WI38 (cell line): Measurements from ENCODE around the gene ZNF398.

Experiments used
- H3K4me3 ChIP-seq: 2 replicates; pipeline ENCODE4 v1.5.1; 2011; ENCODE audit warnings: low read depth, mild to moderate bottlenecking, control low read depth, low read length
- TF ChIP-seq, protein P1 (sequence below): IDR thresholded peaks from 2 replicates; pipeline ENCODE4 v1.5.1; 2012; ENCODE audit warnings: low read depth, mild to moderate bottlenecking, control low read depth, low read length

Gene ZNF398

DNA sequence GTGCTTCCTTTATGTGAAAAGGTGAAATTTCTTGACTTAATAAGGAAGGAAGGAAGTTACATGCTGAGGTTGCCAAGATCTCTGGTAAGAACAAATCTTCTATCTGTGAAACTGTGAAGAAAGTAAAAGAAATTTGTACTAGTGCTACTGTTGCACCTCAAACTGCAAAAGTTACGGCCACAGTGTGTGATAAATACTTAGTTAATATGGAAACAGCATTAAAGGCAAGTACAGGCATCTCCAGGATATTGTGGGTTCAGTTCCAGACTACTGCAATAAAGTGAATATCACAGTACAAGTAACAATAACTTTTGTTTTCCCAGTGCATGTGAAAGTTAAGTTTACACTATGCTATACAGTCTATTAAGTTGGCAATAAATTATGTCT is 25.3 kb downstream of the ZNF398 start:
- TF ChIP-seq, protein P1, sequence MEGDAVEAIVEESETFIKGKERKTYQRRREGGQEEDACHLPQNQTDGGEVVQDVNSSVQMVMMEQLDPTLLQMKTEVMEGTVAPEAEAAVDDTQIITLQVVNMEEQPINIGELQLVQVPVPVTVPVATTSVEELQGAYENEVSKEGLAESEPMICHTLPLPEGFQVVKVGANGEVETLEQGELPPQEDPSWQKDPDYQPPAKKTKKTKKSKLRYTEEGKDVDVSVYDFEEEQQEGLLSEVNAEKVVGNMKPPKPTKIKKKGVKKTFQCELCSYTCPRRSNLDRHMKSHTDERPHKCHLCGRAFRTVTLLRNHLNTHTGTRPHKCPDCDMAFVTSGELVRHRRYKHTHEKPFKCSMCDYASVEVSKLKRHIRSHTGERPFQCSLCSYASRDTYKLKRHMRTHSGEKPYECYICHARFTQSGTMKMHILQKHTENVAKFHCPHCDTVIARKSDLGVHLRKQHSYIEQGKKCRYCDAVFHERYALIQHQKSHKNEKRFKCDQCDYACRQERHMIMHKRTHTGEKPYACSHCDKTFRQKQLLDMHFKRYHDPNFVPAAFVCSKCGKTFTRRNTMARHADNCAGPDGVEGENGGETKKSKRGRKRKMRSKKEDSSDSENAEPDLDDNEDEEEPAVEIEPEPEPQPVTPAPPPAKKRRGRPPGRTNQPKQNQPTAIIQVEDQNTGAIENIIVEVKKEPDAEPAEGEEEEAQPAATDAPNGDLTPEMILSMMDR, result no peak

DNA sequence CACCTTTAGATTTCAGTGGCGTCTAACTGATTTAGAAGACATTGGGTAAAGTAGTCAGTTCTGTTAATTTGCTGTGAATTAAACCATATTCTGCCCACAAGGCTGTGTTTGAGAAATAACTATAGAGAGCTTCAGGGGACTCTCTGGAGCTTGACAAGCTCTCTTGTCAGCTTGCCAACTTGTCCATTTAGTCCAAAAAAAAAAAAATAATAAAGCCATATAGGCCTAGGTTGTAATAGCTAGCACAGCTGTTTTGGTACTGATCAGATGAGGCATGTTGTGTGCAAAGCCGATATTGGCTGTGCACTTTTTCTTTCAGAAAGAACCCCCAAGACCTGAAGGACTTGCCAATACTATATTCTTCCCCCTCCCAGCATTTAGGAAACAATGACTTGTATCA is 27.9 kb downstream of the ZNF398 start:
- no peak overlapping the region for H3K4me3 ChIP-seq
- TF ChIP-seq, protein P1, result no peak

More for the DNA sequence above, 25.3 kb downstream of the ZNF398 start:
- H3K4me3 ChIP-seq, result no peak overlapping the region

DNA sequence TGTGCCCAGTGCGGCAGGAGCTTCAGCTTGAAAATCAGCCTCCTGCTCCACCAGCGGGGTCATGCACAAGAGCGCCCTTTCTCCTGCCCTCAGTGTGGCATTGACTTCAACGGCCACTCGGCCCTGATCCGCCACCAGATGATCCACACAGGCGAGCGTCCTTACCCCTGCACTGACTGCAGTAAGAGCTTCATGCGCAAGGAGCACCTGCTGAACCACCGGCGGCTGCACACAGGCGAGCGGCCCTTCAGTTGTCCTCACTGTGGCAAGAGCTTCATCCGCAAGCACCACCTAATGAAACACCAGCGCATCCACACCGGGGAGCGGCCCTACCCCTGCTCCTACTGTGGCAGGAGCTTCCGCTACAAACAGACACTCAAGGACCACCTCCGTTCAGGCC is 32.0 kb downstream of the ZNF398 start:
- no peak overlapping the region for H3K4me3 ChIP-seq

DNA sequence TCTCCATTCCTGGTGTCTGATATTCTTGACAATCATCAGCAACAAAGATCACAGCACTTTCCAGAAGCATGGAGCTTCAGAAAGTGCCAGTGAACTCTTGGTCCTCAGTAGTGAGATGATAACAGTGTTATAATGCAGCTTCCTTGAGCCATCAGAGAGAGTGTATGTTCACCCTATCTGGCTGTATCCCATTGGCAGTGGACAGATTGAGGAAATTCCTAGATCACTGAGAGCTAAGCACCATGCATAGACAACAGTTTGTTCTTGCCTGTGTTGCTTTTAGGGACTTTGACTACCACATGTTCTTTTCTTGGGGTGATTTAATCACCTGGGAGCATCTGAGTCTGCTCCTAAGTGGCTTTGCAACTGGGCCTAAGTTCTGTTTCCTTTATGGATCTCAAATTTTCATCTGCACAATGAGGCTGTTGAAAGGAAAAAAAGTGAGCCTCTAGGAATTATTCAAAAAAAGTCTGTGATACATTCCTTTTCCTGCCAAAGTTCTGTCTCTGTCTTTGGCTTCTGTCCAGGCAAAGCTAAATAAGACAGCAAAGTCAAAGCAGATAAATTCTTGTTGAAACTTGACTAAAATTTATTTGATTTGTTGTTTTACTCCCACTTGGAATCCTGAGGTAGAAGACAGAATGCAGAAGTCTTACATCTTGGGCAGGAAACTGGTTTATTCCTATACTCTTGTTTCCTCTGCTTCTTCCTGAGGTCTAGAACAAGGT is 33.6 kb downstream of the ZNF398 start:
- H3K4me3 ChIP-seq, result no peak overlapping the region
- TF ChIP-seq, protein P1, result no peak

More for the DNA sequence above, 32.0 kb downstream of the ZNF398 start:
- TF ChIP-seq, protein P1, result no peak

DNA sequence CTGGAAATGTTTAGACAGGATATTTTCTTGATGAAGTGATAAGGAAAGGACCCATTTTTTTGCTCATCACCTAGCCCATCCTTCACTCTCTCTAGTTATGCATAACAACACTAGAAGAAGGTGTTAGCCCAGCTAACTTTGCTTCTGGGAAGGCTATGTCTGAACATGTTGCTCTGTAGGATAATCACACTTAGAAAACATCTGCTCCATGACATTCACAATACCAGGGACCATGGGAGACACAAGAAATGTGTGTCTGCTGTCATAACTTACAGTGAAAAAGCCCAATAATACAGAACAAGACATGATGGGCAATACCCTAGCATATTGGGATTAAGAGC is 34.2 kb downstream of the ZNF398 start:
- TF ChIP-seq, protein P1, result no peak
- no peak overlapping the region for H3K4me3 ChIP-seq

DNA sequence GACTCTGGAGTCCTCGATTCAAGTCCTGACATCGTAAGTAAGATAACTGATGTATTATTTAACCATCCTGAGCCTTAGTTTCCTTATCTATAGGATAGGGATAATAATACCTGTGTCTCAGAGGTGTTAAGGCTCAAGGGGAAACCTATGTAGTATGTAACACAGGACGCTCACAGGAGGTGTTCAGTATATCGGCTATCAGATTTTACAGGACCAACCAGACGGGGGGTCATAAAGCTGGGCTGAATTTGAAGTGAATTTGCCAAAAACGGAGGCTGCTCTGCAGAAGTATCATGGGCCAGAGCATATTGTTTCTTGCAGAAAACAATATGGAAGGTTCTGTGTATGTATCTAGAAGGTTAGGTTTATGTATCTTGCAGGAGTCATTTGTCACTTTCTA is 37.0 kb downstream of the ZNF398 start:
- TF ChIP-seq, protein P1, result no peak
- no peak overlapping the region for H3K4me3 ChIP-seq

DNA sequence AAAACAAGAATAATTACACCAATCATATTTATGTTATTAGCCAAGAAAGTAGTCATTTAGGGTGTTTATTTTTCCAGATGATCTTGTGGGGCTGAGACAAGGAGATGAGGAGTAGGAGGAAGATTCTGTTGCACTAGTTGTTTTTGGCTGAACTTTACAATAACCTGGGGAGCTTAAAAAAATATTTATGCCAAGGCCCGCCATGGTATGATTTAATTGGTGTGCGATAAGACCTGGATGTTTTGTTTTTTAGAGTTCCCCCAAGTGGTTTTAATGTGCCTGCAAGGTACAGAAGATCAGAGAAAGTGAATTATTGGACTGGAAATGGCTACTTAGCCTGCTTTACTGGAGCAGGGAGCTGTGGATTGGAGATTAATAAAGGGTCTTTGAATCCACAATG is 41.0 kb downstream of the ZNF398 start:
- TF ChIP-seq, protein P1, result no peak
- no peak overlapping the region for H3K4me3 ChIP-seq
